Kidney (tissue), 14 donors: Measurements from ENCODE around the gene PLAAT2. TPM values are rescaled to one million over a fixed set of nuclear protein-coding genes. Genes with fewer than 3 reads are reported as not detected.

Experiments used
- DNase-seq, 5 donors: peaks; one replicate each; pipeline ENCODE4 v3.0.0-alpha.2; 2013 to 2020
- FAIRE-seq: peaks from 2 replicates; lab custom pipeline; 2012; peaks lifted over from hg19 to GRCh38; lab: Jason Lieb, UNC
- H3K27ac ChIP-seq, 2 donors: one replicate each; pipeline ENCODE4 v1.7.0; 2013; ENCODE audit warnings: low read depth in 2 of 2, low read length in 2 of 2, inconsistent platforms in 1 of 2
- H3K27me3 ChIP-seq: one replicate; pipeline ENCODE4 v1.7.1; 2013; ENCODE audit warnings: low read length, inconsistent platforms; ENCODE audit not compliant: control insufficient read depth, insufficient read depth
- H3K36me3 ChIP-seq, 3 donors: one replicate each; pipeline versions ENCODE4 v1.7.0 to v1.7.1; 2013; ENCODE audit warnings: low read length in 3 of 3, control low read depth in 1 of 3, inconsistent platforms in 1 of 3; ENCODE audit not compliant: insufficient read depth in 3 of 3, control insufficient read depth in 2 of 3
- H3K4me1 ChIP-seq, 3 donors: one replicate each; pipeline versions ENCODE4 v1.7.0 to v1.7.1; 2013; ENCODE audit warnings: low read length in 3 of 3, inconsistent platforms in 1 of 3, low read depth in 1 of 3; ENCODE audit not compliant: control insufficient read depth in 2 of 3, insufficient read depth in 2 of 3
- H3K4me3 ChIP-seq, 3 donors: one replicate each; pipeline versions ENCODE4 v1.7.0 to v1.8.1; 2013; ENCODE audit warnings: low read length in 3 of 3, control low read depth in 1 of 3, inconsistent platforms in 1 of 3
- H3K9ac ChIP-seq, 3 donors: one replicate each; pipeline versions ENCODE4 v1.7.0 to v1.7.1; 2013; ENCODE audit warnings: low read length in 3 of 3, control low read depth in 1 of 3, inconsistent platforms in 1 of 3
- H3K9me3 ChIP-seq, 3 donors: one replicate each; pipeline versions ENCODE4 v1.7.0 to v1.7.1; 2013; ENCODE audit warnings: low read length in 3 of 3, control low read depth in 1 of 3, inconsistent platforms in 1 of 3; ENCODE audit not compliant: control insufficient read depth in 2 of 3, insufficient read depth in 1 of 3
- CTCF ChIP-seq: IDR thresholded peaks from 3 replicates; pipeline ENCODE4 v1.5.1; 2012; ENCODE audit warnings: mild to moderate bottlenecking, moderate library complexity, borderline replicate concordance; ENCODE audit not compliant: insufficient read depth; ENCODE audit errors: extremely low read depth
- intact Hi-C: fragments of 100-400 bp; cut with DNase I; formaldehyde crosslinking; loops from one replicate; pipeline ENCODE4 v1.11.1; 2022
- polyA plus RNA-seq: library from polyadenylated mRNA; stranded (reverse); fragments of 350-450 nt; fragmentation: Illumina TruSeq; extraction: RNeasy Lipid Tissue Mini Kit (QIAGEN cat#74804); gene quantifications from one replicate; pipeline ENCODE4 v1.2.3, GENCODE V29; 2014; ENCODE audit warnings: low read depth, low replicate concordance; ENCODE audit not compliant: insufficient read depth
- total RNA-seq: library from RNA; stranded (reverse); fragmentation: NEBNext Ultra II Directional; extraction: Animal tissue kit (Norgen Biotek cat#: 25700); gene quantifications from one replicate; pipeline ENCODE4 v1.2.1, GENCODE V29; 2021
- donor health status: control.
- donor health status: control.
- donor health status: control.
- donor health status: control.
- donor health status: control.
- donor health status: DM: yes; HTN: yes; CAD: no.
- donor health status: Normal renal cell carcinoma (clear cell type).

The PLAAT2 gene
- total and polyA plus RNA-seq, 2 donors from 2014 or later = 1.3 to 49.5 TPM

DNA sequence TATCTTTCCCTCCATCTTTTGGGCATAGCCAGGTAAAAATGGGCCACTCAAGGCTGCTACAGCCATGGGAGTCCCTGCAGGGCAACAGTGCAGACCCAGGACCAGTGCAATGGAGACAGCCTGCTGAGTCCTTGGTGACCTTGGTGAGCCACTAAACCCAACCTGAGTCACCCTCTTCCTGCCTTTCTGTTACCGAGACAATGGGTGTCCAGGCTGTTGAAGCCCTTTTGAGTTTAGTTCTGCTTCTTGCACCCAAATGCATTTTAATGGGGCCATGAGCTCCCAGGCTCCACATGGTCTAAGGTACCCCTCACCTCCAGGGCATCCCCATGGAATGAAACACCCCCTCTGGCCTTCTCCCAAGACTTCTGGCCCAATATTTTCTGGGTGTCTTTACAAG is 27.4 kb downstream of the PLAAT2 start:
- Histone ChIP-seq H3K36me3 (peaks cover 0 to 1% (median 0%) of the 10 kb centered on the region in 3 donors), H3K27ac (peak overlapping the region; percentile 81 to 96), H3K27me3 (no peaks in the 10 kb centered on the region), H3K9me3 (no peaks in the 10 kb centered on the region), H3K4me1 (peaks cover 0 to 44% (median 43%) of the 10 kb centered on the region in 3 donors), H3K4me3 (no peak overlapping the region), H3K9ac (no peak overlapping the region)
- intact Hi-C loops = no loop called here
- FAIRE-seq (no peak), DNase-seq (no peak)
- no peak for TF ChIP-seq CTCF

DNA sequence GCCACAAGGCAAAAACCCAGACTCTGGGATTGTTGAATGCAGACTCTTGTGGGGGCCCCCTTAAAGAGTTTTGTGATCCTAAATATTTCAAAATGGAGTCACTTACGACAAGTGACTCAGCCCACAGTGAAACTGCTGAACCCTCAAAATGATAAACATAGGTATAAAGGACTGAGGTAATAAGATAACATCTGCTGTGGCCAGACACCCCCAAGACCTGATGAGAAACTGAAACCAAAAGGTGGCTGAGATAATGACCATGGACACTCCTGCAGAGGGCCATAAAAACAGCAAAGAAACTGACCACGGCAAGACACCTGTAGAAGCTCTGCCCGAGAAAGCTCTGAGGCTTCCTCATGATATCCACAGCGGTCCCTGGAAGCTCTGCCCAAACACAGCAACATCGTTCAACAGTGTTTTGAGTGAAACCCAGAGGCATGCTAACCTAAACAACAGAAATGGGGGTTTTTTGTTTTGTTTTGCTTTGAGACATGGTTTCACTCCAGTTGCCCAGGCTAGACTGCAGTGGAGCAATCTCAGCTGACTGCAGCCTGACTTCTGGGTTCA is 28.2 kb downstream of the PLAAT2 start:
- peak overlapping the region in 1 of 2 donors; percentile 18 for H3K27ac ChIP-seq
- TF ChIP-seq CTCF = no peak
- no peak overlapping the region for H3K4me3 ChIP-seq
- H3K9me3 ChIP-seq = no peaks in the 10 kb centered on the region
- no peaks in the 10 kb centered on the region for H3K36me3 ChIP-seq
- peaks cover 0 to 44% (median 43%) of the 10 kb centered on the region in 3 donors for H3K4me1 ChIP-seq
- FAIRE-seq (no peak), DNase-seq (no peak)
- H3K27me3 ChIP-seq = no peaks in the 10 kb centered on the region
- intact Hi-C loops = no loop called here
- H3K9ac ChIP-seq = no peak overlapping the region

GRCh38 chr11:63534076-63534475 is 29.1 kb downstream of the PLAAT2 start:
- TF ChIP-seq CTCF = no peak
- intact Hi-C loops = no loop called here
- no peak overlapping the region for H3K27ac ChIP-seq
- no peaks in the 10 kb centered on the region for H3K36me3 ChIP-seq
- no peak overlapping the region for H3K4me3 ChIP-seq
- no peak for DNase-seq
- no peaks in the 10 kb centered on the region for H3K27me3 ChIP-seq
- H3K9me3 ChIP-seq = no peaks in the 10 kb centered on the region
- peaks cover 0 to 42% (median 42%) of the 10 kb centered on the region in 3 donors for H3K4me1 ChIP-seq
- FAIRE-seq = no peak
- no peak overlapping the region for H3K9ac ChIP-seq
